Prostate gland (tissue), 2 donors: ENCODE results near the gene EIF4G3. TPM values are rescaled to one million over a fixed set of nuclear protein-coding genes. Genes with fewer than 3 reads are reported as not detected.

Source experiments
- DNase-seq: peaks from one replicate; pipeline ENCODE4 v3.0.0-alpha.2; 2019; ENCODE audit warnings: low spot score
- H3K27ac ChIP-seq, 2 donors: fragments of 200-600 bp; sonication (generic); 2 replicates each; pipeline ENCODE4 v1.5.1; 2017 to 2019
- H3K27me3 ChIP-seq: fragments of 200-600 bp; sonication (generic); replicated peaks from 2 replicates; pipeline ENCODE4 v1.5.1; 2019; ENCODE audit not compliant: insufficient read depth
- H3K36me3 ChIP-seq, 2 donors: fragments of 200-600 bp; sonication (generic); 1 replicate in 1 of 2; 2 replicates in 1 of 2; pipeline versions ENCODE4 v1.5.1 to v1.8.1; 2017 to 2019
- H3K4me1 ChIP-seq: fragments of 200-600 bp; sonication (generic); replicated peaks from 2 replicates; pipeline ENCODE4 v1.5.1; 2019
- H3K4me3 ChIP-seq, 2 donors: fragments of 200-600 bp; sonication (generic); 2 replicates each; pipeline ENCODE4 v1.5.1; 2017 to 2019
- H3K9me3 ChIP-seq: fragments of 200-600 bp; sonication (generic); 2 replicates; pipeline ENCODE4 v1.5.1; 2017
- POLR2A ChIP-seq: fragments of 450-650 bp; IDR thresholded peaks from one replicate; pipeline ENCODE4 v1.6.1; 2016; ENCODE audit warnings: antibody characterized with exemption, mild to moderate bottlenecking
- POLR2AphosphoS5 ChIP-seq: sonication (generic); formaldehyde crosslinking; IDR thresholded peaks from one replicate; pipeline ENCODE4 v1.6.1; 2017; ENCODE audit warnings: antibody characterized with exemption
- WGBS: methylation state at CpG from one replicate; pipeline ENCODE4 v1.1.5; 2018; 5-methylcytosine and 5-hydroxymethylcytosine counted together
- intact Hi-C: fragments of 100-400 bp; cut with DNase I; formaldehyde crosslinking; loops from one replicate; pipeline ENCODE4 v1.14.2; 2022
- total RNA-seq, 2 donors: library from RNA; depleted of rRNA; stranded (reverse); fragments of >200 nt; gene quantifications; one replicate each; pipeline ENCODE4 v1.1.0, GENCODE V29; 2016
- TF ChIP-seq, protein P1 (sequence below), 4 experiments: fragments of 200-600 bp in 2 of 4; fragments of 450-650 bp in 2 of 4; sonication (generic) in 2 of 4; IDR thresholded peaks; 1 replicate in 3 of 4; 2 replicates in 1 of 4; pipeline ENCODE4 v1.5.1; 2016 to 2019; ENCODE audit warnings: antibody characterized with exemption in 4 of 4, mild to moderate bottlenecking in 2 of 4, moderate library complexity in 2 of 4

Gene EIF4G3
- total RNA-seq, 2 donors from 2014 or later, result 28.3 to 81.1 TPM

DNA sequence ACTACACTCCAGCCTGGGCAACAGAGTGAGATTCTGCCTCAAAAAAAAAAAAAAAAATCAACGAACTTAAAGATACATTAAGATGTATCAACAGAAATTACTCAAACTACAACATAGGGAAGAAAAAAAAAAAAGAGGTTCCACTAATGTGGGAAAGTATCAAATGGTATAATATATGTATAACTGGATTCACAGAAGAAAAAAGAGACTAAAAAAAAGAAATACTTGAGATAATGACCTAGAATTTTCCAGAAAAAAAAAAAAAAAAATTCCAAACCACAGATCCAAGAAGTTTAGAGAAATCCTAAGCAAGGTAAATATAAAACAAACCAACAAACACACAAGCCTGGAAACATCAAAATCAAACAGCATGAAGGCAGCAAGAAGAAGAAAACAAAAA, 45.5 kb downstream of the EIF4G3 start:
- Histone ChIP-seq H3K9me3 (no peaks in the 10 kb centered on the region), H3K27me3 (no peaks in the 10 kb centered on the region), H3K4me1 (no peaks in the 10 kb centered on the region), H3K36me3 (no peaks in the 10 kb centered on the region), H3K4me3 (no peak overlapping the region), H3K27ac (no peak overlapping the region)
- 100% methylated on average over 1 of the region's 1 CpG for WGBS
- DNase-seq, result no peak
- intact Hi-C loops, result no loop called here
- TF ChIP-seq, protein P1, sequence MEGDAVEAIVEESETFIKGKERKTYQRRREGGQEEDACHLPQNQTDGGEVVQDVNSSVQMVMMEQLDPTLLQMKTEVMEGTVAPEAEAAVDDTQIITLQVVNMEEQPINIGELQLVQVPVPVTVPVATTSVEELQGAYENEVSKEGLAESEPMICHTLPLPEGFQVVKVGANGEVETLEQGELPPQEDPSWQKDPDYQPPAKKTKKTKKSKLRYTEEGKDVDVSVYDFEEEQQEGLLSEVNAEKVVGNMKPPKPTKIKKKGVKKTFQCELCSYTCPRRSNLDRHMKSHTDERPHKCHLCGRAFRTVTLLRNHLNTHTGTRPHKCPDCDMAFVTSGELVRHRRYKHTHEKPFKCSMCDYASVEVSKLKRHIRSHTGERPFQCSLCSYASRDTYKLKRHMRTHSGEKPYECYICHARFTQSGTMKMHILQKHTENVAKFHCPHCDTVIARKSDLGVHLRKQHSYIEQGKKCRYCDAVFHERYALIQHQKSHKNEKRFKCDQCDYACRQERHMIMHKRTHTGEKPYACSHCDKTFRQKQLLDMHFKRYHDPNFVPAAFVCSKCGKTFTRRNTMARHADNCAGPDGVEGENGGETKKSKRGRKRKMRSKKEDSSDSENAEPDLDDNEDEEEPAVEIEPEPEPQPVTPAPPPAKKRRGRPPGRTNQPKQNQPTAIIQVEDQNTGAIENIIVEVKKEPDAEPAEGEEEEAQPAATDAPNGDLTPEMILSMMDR (IDR thresholded peaks at IDR 0.05), result no peak
- TF ChIP-seq POLR2AphosphoS5 (no peak), POLR2A (no peak)

DNA sequence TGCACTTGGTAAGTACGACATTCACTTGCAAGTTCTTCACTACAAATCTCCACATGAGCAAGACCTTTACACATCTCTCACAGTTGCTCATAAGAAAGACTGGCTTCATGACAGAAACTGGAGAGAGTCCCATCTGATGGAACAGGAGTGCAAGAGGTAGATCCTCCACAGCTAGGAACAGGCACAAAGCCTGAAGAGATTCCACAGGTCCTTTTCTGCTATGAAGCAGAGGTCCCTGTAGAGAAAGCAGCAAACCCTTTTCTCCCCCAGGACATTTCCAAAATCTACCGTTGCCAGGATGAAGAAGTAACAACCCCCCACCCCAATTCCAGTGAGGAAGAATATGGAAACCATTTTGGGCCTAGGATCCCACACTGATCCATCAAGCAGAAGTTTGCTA, 47.3 kb downstream of the EIF4G3 start:
- DNase-seq, result no peak
- Histone ChIP-seq H3K9me3 (no peaks in the 10 kb centered on the region), H3K27ac (no peak overlapping the region), H3K27me3 (no peaks in the 10 kb centered on the region), H3K4me3 (no peak overlapping the region), H3K36me3 (no peaks in the 10 kb centered on the region), H3K4me1 (no peaks in the 10 kb centered on the region)
- 43% methylated on average over 2 of the region's 2 CpGs for WGBS
- intact Hi-C loops, result no loop called here
- TF ChIP-seq, protein P1 (IDR thresholded peaks at IDR 0.05), result no peak
- TF ChIP-seq POLR2AphosphoS5 (no peak), POLR2A (no peak)

DNA sequence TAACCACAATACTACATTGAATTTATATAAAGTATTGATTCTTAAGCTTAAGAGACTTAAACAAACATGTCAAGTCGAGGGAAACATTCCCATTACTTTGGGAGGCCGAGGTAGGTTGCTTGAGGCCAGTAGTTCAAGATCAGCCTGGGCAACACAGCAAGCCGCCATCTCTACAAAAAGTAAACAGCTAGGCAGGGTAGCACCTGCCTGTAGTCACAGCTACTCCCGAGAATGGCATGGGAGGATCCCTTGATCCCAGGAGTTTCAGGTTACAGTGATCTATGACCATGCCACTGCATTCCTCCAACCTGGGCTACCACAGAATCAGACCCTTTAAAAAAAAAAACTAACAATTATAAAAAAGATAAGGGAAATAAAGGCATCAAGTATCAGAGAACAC, 50.4 kb downstream of the EIF4G3 start:
- no peaks in the 10 kb centered on the region for H3K4me1 ChIP-seq
- TF ChIP-seq, protein P1 (IDR thresholded peaks at IDR 0.05), result no peak
- no peak for TF ChIP-seq POLR2A
- TF ChIP-seq POLR2AphosphoS5, result no peak
- no peak for DNase-seq
- H3K4me3 ChIP-seq, result no peak overlapping the region
- H3K36me3 ChIP-seq, result no peaks in the 10 kb centered on the region
- no peaks in the 10 kb centered on the region for H3K27me3 ChIP-seq
- intact Hi-C loops, result no loop called here
- no peak overlapping the region for H3K27ac ChIP-seq
- 78% methylated on average over 4 of the region's 4 CpGs for WGBS
- H3K9me3 ChIP-seq, result no peaks in the 10 kb centered on the region

DNA sequence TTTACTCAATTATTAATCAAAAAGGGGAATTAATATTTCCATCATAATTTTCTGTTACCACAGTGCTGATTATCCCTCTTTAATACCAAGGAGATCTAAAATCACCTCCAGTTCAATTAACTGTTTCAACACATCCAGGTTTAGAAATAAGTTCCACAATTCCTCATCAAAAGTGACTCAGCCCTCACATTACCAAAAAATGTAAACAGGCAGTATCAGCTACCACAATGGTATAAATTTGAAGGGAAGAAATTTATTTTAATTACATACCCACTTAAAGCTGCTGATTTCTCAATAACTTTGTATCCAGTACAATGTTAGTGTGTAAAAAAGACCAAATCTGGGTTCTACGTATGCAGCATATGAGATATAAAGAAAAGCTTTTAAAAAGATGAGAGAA, 51.9 kb downstream of the EIF4G3 start:
- H3K27ac ChIP-seq, result no peak overlapping the region
- no peak overlapping the region for H3K4me3 ChIP-seq
- H3K4me1 ChIP-seq, result no peaks in the 10 kb centered on the region
- TF ChIP-seq, protein P1 (IDR thresholded peaks at IDR 0.05), result no peak
- no peak for DNase-seq
- intact Hi-C loops, result no loop called here
- 97% methylated on average over 1 of the region's 1 CpG for WGBS
- no peaks in the 10 kb centered on the region for H3K27me3 ChIP-seq
- no peaks in the 10 kb centered on the region for H3K36me3 ChIP-seq
- no peaks in the 10 kb centered on the region for H3K9me3 ChIP-seq

DNA sequence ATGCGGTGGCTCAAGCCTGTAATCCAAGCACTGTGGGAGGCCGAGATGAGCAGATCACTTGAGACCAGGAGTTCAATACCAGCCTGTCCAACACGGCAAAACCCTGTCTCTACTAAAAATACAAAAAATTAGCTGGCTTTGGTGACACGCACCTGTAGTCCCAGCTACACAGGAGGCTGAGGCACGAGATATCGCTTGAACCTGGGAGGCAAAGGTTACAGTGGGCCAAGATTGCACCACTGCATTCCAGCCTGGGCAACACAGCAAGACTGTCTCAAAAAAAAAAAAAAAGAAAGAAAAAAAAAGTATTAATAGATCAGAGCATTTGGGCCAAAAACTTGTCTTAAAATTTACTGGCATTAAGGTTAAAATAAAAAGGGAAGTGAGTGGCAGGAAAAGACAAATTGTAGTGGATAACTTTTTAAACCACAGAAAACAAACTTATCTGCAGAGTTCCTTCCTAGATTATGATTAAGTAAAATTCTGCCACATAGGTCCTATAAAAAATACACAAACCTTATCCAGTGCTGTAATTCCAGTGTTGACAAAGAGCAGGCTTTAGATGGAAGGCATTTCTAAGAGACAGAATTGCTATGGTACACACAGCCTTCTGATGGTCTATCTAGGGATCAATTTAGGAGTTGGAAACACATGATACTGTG, 53.3 kb downstream of the EIF4G3 start:
- H3K4me1 ChIP-seq, result no peaks in the 10 kb centered on the region
- H3K27ac ChIP-seq, result no peak overlapping the region
- no peak overlapping the region for H3K4me3 ChIP-seq
- 86% methylated on average over 6 of the region's 6 CpGs for WGBS
- no peak for TF ChIP-seq POLR2A
- TF ChIP-seq, protein P1 (IDR thresholded peaks at IDR 0.05), result no peak
- no peak for TF ChIP-seq POLR2AphosphoS5
- no peaks in the 10 kb centered on the region for H3K36me3 ChIP-seq
- no peaks in the 10 kb centered on the region for H3K9me3 ChIP-seq
- DNase-seq, result no peak
- H3K27me3 ChIP-seq, result no peaks in the 10 kb centered on the region
- intact Hi-C loops, result no loop called here
